K562 (cell line): ENCODE measurements around the gene CCL24. TPM values are rescaled to one million over a fixed set of nuclear protein-coding genes. Genes with fewer than 3 reads are reported as not detected.

Source experiments
- AFF1 ChIP-seq, 2 experiments: fragments of 450-650 bp; IDR thresholded peaks; 2 replicates each; pipeline ENCODE4 v1.6.1; 2018; ENCODE audit warnings: mild to moderate bottlenecking in 2 of 2, low read depth in 1 of 2; ENCODE audit not compliant: partially characterized antibody in 2 of 2
- BCOR ChIP-seq: fragments of 450-650 bp; IDR thresholded peaks from 2 replicates; pipeline ENCODE4 v1.6.1; 2016
- CCNT2 ChIP-seq: IDR thresholded peaks from 2 replicates; pipeline ENCODE4 v1.6.1; 2011; ENCODE audit warnings: borderline replicate concordance, low read depth, mild to moderate bottlenecking, moderate library complexity, mixed read lengths, low read length; ENCODE audit not compliant: insufficient read length; ENCODE audit errors: extremely low read depth
- EGR1 ChIP-seq: fragments of 450-650 bp; conservative IDR thresholded peaks from 2 replicates; pipeline ENCODE4 v1.6.1; 2017; ENCODE audit warnings: mild to moderate bottlenecking
- HIVEP1 ChIP-seq: fragments of 250-450 bp; sonication (Bioruptor Pico); IDR thresholded peaks from 2 replicates; pipeline ENCODE4 v1.4.0; 2020; ENCODE audit warnings: mild to moderate bottlenecking
- MYNN ChIP-seq, 2 experiments: sonication (generic); formaldehyde crosslinking in 1 of 2; IDR thresholded peaks; 2 replicates each; pipeline versions ENCODE4 v1.5.0 to v1.6.1; 2016 to 2020; ENCODE audit warnings: antibody characterized with exemption in 1 of 2, missing genetic modification reagents in 1 of 2
- NCOR1 ChIP-seq: fragments of 450-650 bp; IDR thresholded peaks from 2 replicates; pipeline ENCODE4 v1.6.1; 2016; ENCODE audit warnings: mild to moderate bottlenecking, moderate library complexity
- NFATC3 ChIP-seq: fragments of 450-650 bp; IDR thresholded peaks from 2 replicates; pipeline ENCODE4 v1.6.1; 2017; ENCODE audit warnings: mild to moderate bottlenecking
- NFXL1 ChIP-seq: fragments of 450-650 bp; formaldehyde crosslinking; IDR thresholded peaks from 2 replicates; pipeline ENCODE4 v1.4.0; 2021; ENCODE audit warnings: mild to moderate bottlenecking
- NKRF ChIP-seq: fragments of 450-650 bp; IDR thresholded peaks from 2 replicates; pipeline ENCODE4 v1.6.1; 2016; ENCODE audit warnings: borderline replicate concordance
- RUNX1 ChIP-seq: sonication (generic); IDR thresholded peaks from 2 replicates; pipeline ENCODE4 v1.6.1; 2016; ENCODE audit warnings: antibody characterized with exemption, low read depth
- TAL1 ChIP-seq: fragments of 450-650 bp; IDR thresholded peaks from 2 replicates; pipeline ENCODE4 v1.6.1; 2016; ENCODE audit warnings: mild to moderate bottlenecking
- TCF3 ChIP-seq: sonication (generic); formaldehyde crosslinking; IDR thresholded peaks from 2 replicates; pipeline ENCODE4 v1.4.0; 2020; ENCODE audit warnings: mild to moderate bottlenecking, missing genetic modification reagents
- ZNF24 ChIP-seq: fragments of 450-650 bp; IDR thresholded peaks from 2 replicates; pipeline ENCODE4 v1.6.1; 2016
- ZNF274 ChIP-seq: IDR thresholded peaks from 2 replicates; pipeline ENCODE4 v1.6.1; 2011; ENCODE audit warnings: low read depth, mild to moderate bottlenecking, low read length, moderate library complexity, borderline replicate concordance
- ZNF408 ChIP-seq: fragments of 250-450 bp; sonication (Bioruptor Pico); IDR thresholded peaks from 2 replicates; pipeline ENCODE4 v1.4.0; 2020; ENCODE audit warnings: low read depth, mild to moderate bottlenecking, moderate library complexity
- ZNF57 ChIP-seq: fragments of 450-650 bp; formaldehyde crosslinking; IDR thresholded peaks from 2 replicates; pipeline ENCODE4 v1.4.0; 2020; ENCODE audit warnings: mild to moderate bottlenecking, moderate library complexity
- ZNF699 ChIP-seq: fragments of 250-450 bp; sonication (Bioruptor Pico); IDR thresholded peaks from 2 replicates; pipeline ENCODE4 v1.8.0; 2021; ENCODE audit warnings: mild to moderate bottlenecking, moderate library complexity; ENCODE audit not compliant: insufficient replicate concordance
- ZNF740 ChIP-seq, 3 experiments: fragments of 200-800 bp in 1 of 3; sonication (Bioruptor generic) in 1 of 3; sonication (generic) in 1 of 3; formaldehyde crosslinking in 1 of 3; IDR thresholded peaks; 2 replicates each; pipeline versions ENCODE4 v1.6.1 to v1.8.0; 2016 to 2022; ENCODE audit warnings: mild to moderate bottlenecking in 2 of 3, missing compliant biosample characterization in 2 of 3, missing genetic modification characterization in 2 of 3, missing genetic modification reagents in 1 of 3
- polyA plus RNA-seq, 8 experiments: library from polyadenylated mRNA; depleted of rRNA in 4 of 8; stranded (reverse) in 5 of 8; unstranded in 3 of 8; fragments of >200 nt; fragmentation: Nextera tagmentation in 2 of 8; fragmentation: Illumina TruSeq in 1 of 8; extraction: Ambion mirVana in 2 of 8; extraction: Trizol in 1 of 8; gene quantifications; 2 replicates each; pipeline versions ENCODE4 v1.2.1 to v1.2.3, GENCODE V29; 2011 to 2014; ENCODE audit warnings: inconsistent platforms in 1 of 8, missing spikeins in 1 of 8
- total RNA-seq, 7 experiments: library from RNA; depleted of rRNA in 6 of 7; stranded (reverse); fragments of >200 nt in 6 of 7; fragmentation: Illumina TruSeq in 2 of 7; extraction: Trizol in 2 of 7; gene quantifications; 2 replicates each; pipeline versions ENCODE4 v1.2.1 to v1.2.3, GENCODE V29; 2011 to 2021; ENCODE audit warnings: low replicate concordance in 1 of 7

CCL24 gene
- total and polyA plus RNA-seq, 9 of the 15 experiments (the other 6 are each of a cell fraction or from before 2014, with no cell fraction given) = 0.45 to 3.6 (median 0.95) TPM; not detected in 1

GRCh38 chr7:75798770-75799169 lies 14.8 kb downstream of the CCL24 start (continued):
- TF ChIP-seq NFATC3 (no peak), AFF1 (IDR thresholded peaks at IDR 0.05; ENCODE audit: low read depth in 1 of 2, partially characterized antibody in 2 of 2) (no peak), ZNF274 (no peak), ZNF740 (CRISPR knock-in tag; IDR thresholded peaks at IDR 0.05) (no peak), ZNF740 (tag; IDR thresholded peaks at IDR 0.05) (no peak), NFXL1 (CRISPR knock-in tag) (no peak), TAL1 (peak; percentile 83), MYNN (IDR thresholded peaks at IDR 0.05) (peak; percentile 86), MYNN (CRISPR knock-in tag; IDR thresholded peaks at IDR 0.05) (no peak), EGR1 (no peak), RUNX1 (no peak), ZNF57 (no peak), ZNF24 (peak; percentile 63; the same call in 1 of the 2 replicates), TCF3 (peak; percentile 84), CCNT2 (peak; percentile 43), ZNF408 (no peak), NKRF (no peak), ZNF699 (CRISPR knock-in tag) (no peak), NCOR1 (peak; percentile 68), HIVEP1 (CRISPR knock-in tag) (no peak), BCOR (0 out of 2 replicates have a peak, but pooled peaks have one; percentile 12)
